OCI-LY1 (cell line): Measurements from ENCODE around the gene SFTA2.

ENCODE experiments used
- CTCF ChIP-seq: fragments of 200-600 bp; sonication (generic), shearing (Covaris generic); IDR thresholded peaks from 2 replicates; pipeline ENCODE4 v1.5.1; 2017; ENCODE audit warnings: mild to moderate bottlenecking, antibody characterized with exemption, low read length, moderate library complexity, mixed read lengths
- EZH2 ChIP-seq: fragments of 200-600 bp; sonication (generic), shearing (Covaris generic); IDR thresholded peaks from 2 replicates; pipeline ENCODE4 v1.8.0; 2017; ENCODE audit warnings: borderline replicate concordance, mixed run types, mild to moderate bottlenecking, antibody characterized with exemption, low read length, moderate library complexity, mixed read lengths

GRCh38 chr6:30912746-30913520, 19.0 kb downstream of the SFTA2 start:
- TF ChIP-seq CTCF, result no peak
- TF ChIP-seq EZH2, result no peak
